Endothelial cell (in vitro differentiated cells): ENCODE measurements around the gene TUBE1. TPM values are rescaled to one million over a fixed set of nuclear protein-coding genes. Genes with fewer than 3 reads are reported as not detected.

Source experiments
- DNase-seq: peaks from one replicate; pipeline ENCODE4 v3.0.0; 2021; ENCODE audit warnings: low spot score
- H3K27ac Mint-ChIP-seq: one replicate; pipeline ENCODE4 v1.8.0; 2021; ENCODE audit warnings: mixed read lengths, inconsistent platforms; ENCODE audit not compliant: unreplicated experiment
- H3K27me3 Mint-ChIP-seq: one replicate; pipeline ENCODE4 v1.8.0; 2021; ENCODE audit warnings: mild to moderate bottlenecking, moderate library complexity, mixed read lengths, inconsistent platforms; ENCODE audit not compliant: unreplicated experiment
- H3K36me3 Mint-ChIP-seq: one replicate; pipeline ENCODE4 v1.8.0; 2021; ENCODE audit warnings: mild to moderate bottlenecking, low read depth, mixed read lengths, inconsistent platforms; ENCODE audit not compliant: unreplicated experiment
- H3K4me1 Mint-ChIP-seq: one replicate; pipeline ENCODE4 v1.8.0; 2021; ENCODE audit warnings: mild to moderate bottlenecking, mixed read lengths, inconsistent platforms; ENCODE audit not compliant: unreplicated experiment
- H3K4me3 Mint-ChIP-seq: one replicate; pipeline ENCODE4 v1.8.0; 2021; ENCODE audit warnings: mild to moderate bottlenecking, mixed read lengths, inconsistent platforms; ENCODE audit not compliant: unreplicated experiment
- H3K9me3 Mint-ChIP-seq: one replicate; pipeline ENCODE4 v1.8.0; 2021; ENCODE audit warnings: mixed read lengths, inconsistent platforms; ENCODE audit not compliant: unreplicated experiment
- long read RNA-seq: library from polyadenylated mRNA; unstranded; transcript quantifications from one replicate; pipeline ENCODE4 v2.0.0, GENCODE V29; 2020; ENCODE audit not compliant: unreplicated experiment
- total RNA-seq: library from RNA; stranded (reverse); fragmentation: NEBNext Ultra II Directional; extraction: Animal tissue kit (Norgen Biotek cat#: 25700); gene quantifications from one replicate; pipeline ENCODE4 v1.2.1, GENCODE V29; 2021; ENCODE audit not compliant: unreplicated experiment
- TF ChIP-seq, protein P1 (sequence below): fragments of 200-600 bp; sonication (generic); IDR thresholded peaks from one replicate; pipeline ENCODE4 v1.5.0; 2021; ENCODE audit warnings: antibody characterized with exemption; ENCODE audit not compliant: unreplicated experiment

TUBE1 gene
- 13.7 TPM for total RNA-seq
- long read RNA-seq, transcript TUBE1-202 (12 exons, 2,142 nt): major isoform, 5 of 11 reads
- long read RNA-seq, partial matches to known transcripts: 2 of 11 reads
- long read RNA-seq, other reads (novel, unspliced or antisense): 4 of 11 reads

- Mint-ChIP-seq H3K4me1 (peaks cover 2% of the 10 kb centered on the region), H3K27me3 (no peaks in the 10 kb centered on the region), H3K36me3 (no peaks in the 10 kb centered on the region), H3K4me3 (no peak within 1 kb of the TSS), H3K27ac (no peak within 1 kb of the TSS), H3K9me3 (no peaks in the 10 kb centered on the region)
- peak; percentile 84 for DNase-seq
- TF ChIP-seq, protein P1, sequence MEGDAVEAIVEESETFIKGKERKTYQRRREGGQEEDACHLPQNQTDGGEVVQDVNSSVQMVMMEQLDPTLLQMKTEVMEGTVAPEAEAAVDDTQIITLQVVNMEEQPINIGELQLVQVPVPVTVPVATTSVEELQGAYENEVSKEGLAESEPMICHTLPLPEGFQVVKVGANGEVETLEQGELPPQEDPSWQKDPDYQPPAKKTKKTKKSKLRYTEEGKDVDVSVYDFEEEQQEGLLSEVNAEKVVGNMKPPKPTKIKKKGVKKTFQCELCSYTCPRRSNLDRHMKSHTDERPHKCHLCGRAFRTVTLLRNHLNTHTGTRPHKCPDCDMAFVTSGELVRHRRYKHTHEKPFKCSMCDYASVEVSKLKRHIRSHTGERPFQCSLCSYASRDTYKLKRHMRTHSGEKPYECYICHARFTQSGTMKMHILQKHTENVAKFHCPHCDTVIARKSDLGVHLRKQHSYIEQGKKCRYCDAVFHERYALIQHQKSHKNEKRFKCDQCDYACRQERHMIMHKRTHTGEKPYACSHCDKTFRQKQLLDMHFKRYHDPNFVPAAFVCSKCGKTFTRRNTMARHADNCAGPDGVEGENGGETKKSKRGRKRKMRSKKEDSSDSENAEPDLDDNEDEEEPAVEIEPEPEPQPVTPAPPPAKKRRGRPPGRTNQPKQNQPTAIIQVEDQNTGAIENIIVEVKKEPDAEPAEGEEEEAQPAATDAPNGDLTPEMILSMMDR: no peak
Observed at GRCh38 chr6:112087136-112087911, at the start of gene TUBE1, which contains the start of gene FAM229B. Gene TUBE1 (minus strand): TSS chr6:112087482. CDS start chr6:112087434, 48 bp downstream. Gene FAM229B (plus strand): TSS chr6:112087591. CDS start chr6:112099284, 11,693 bp downstream.

DNA sequence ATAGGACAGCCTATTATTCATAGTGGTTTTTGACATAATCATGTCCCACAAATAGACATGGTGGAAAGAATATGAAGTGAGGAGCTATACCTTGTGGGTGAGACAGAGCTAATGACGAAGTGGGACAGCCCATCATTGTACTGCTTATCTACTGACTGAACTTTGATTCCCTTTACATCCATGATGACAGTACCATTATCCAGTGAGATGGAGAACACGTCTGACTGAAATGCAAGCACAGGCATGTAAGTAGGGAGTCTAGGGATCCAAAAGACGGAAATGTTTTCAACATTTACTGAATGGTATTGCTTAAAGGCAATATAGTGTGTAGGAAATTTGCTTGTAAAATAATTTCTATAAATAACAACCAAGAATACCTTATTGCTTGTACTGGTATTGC lies 43.6 kb upstream of the TUBE1 start:
- no peaks in the 10 kb centered on the region for H3K4me1 Mint-ChIP-seq
- no peak overlapping the region for H3K4me3 Mint-ChIP-seq
- H3K36me3 Mint-ChIP-seq: no peaks in the 10 kb centered on the region
- no peaks in the 10 kb centered on the region for H3K9me3 Mint-ChIP-seq
- TF ChIP-seq, protein P1: no peak
- H3K27ac Mint-ChIP-seq: no peak overlapping the region
- DNase-seq: no peak
- no peaks in the 10 kb centered on the region for H3K27me3 Mint-ChIP-seq

GRCh38 chr6:112128208-112128607 lies 40.9 kb upstream of the TUBE1 start:
- Mint-ChIP-seq H3K27me3 (no peaks in the 10 kb centered on the region), H3K9me3 (no peaks in the 10 kb centered on the region), H3K4me3 (no peak overlapping the region), H3K27ac (no peak overlapping the region), H3K36me3 (no peaks in the 10 kb centered on the region), H3K4me1 (no peaks in the 10 kb centered on the region)
- TF ChIP-seq, protein P1: no peak
- DNase-seq: no peak

GRCh38 chr6:112123982-112124381 lies 36.7 kb upstream of the TUBE1 start:
- no peak overlapping the region for H3K27ac Mint-ChIP-seq
- H3K36me3 Mint-ChIP-seq: no peaks in the 10 kb centered on the region
- TF ChIP-seq, protein P1: no peak
- no peak for DNase-seq
- no peak overlapping the region for H3K4me3 Mint-ChIP-seq
- H3K4me1 Mint-ChIP-seq: peaks cover 5% of the 10 kb centered on the region
- H3K9me3 Mint-ChIP-seq: no peaks in the 10 kb centered on the region
- no peaks in the 10 kb centered on the region for H3K27me3 Mint-ChIP-seq

DNA sequence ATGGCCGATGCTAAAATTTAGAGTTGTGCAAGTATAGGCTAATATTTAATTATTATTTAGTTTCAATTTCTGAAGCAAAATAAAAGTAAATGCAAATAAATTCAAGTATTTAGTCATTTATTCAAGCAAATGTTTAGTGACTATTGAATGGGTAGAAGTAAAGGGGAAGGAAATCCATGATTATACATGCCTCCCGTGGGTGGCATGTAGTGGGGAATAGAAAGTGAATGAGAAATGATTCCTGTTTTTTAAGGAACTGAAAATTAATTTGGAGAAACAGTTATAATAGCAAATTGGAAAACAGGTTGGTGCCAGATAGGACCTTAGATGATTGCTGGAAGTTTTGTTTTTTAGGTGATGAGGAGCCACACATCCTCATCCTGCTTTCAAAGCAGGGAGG lies 35.5 kb upstream of the TUBE1 start:
- no peak for DNase-seq
- Mint-ChIP-seq H3K36me3 (no peaks in the 10 kb centered on the region), H3K4me1 (peaks cover 5% of the 10 kb centered on the region), H3K9me3 (no peaks in the 10 kb centered on the region), H3K27ac (no peak overlapping the region), H3K27me3 (no peaks in the 10 kb centered on the region), H3K4me3 (no peak overlapping the region)
- TF ChIP-seq, protein P1: no peak
